Measurements from ENCODE around the gene SYNDIG1.

Gene SYNDIG1

DNA sequence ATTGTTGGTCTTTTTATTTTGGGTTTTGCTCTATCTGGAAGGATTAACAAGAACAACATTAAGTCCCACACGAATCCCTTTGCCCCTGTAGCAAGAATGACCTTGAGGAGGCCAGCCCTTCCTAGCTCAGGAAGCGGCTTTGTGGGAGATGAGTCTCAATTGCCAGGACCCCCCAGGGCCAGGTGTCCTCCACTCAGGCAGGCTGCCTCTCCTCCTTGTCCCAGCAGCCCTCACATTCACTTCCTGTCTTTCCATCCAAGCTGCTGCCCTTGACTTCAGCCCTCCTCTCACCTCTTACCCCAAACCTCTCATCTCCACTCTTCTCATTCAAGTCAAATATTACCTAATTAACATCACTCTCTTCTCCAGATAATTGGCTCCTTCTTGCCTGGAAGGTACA, 22.6 kb upstream of the SYNDIG1 start:
- in situ Hi-C loops (cut with MboI; ENCODE audit: low sequenced_read_pairs), result no loop called here

DNA sequence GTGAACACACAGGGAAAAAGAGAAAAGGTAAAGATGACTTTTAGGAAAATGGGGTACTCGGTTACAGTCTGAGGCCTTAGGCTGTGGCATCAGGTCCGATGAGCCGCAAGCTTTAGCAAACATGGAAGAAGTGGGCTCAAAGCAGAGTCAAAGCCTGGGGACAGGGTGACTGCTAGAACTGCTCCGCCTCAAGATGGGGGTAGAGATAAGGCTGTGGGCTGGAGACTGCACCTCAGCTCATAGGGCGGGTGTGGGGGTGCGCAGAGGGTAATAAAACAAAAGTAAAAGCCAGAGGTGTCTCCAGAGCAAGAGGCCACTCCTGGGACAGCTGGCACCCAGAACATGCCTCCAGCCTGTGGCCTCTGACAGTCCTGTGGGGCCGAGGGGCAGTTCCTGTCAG, 21.3 kb upstream of the SYNDIG1 start:
- in situ Hi-C loops (cut with MboI; ENCODE audit: low sequenced_read_pairs), result no loop called here

GRCh38 chr20:24449026-24449720, 20.3 kb upstream of the SYNDIG1 start:
- in situ Hi-C loops (cut with MboI; ENCODE audit: low sequenced_read_pairs), result no loop called here

DNA sequence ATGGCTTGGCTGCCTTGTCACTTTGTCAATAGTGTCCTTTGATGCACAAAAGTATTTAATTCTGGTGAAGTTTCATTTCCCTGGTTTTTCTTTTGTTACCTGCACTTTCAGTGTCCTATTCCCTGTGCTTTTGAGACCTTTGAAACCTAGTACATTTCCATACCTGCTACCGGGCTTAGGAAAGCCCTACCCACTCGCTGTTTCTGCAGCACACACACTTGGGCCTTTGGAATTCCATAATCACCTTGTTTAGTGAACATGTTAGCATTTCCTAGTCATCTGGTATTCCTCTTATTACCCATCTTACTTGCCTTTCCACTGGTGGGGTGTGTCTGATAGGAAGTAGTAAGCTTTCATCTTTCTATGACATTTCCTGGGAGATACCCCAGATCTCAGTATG, 19.3 kb upstream of the SYNDIG1 start:
- in situ Hi-C loops (cut with MboI; ENCODE audit: low sequenced_read_pairs), result no loop called here

DNA sequence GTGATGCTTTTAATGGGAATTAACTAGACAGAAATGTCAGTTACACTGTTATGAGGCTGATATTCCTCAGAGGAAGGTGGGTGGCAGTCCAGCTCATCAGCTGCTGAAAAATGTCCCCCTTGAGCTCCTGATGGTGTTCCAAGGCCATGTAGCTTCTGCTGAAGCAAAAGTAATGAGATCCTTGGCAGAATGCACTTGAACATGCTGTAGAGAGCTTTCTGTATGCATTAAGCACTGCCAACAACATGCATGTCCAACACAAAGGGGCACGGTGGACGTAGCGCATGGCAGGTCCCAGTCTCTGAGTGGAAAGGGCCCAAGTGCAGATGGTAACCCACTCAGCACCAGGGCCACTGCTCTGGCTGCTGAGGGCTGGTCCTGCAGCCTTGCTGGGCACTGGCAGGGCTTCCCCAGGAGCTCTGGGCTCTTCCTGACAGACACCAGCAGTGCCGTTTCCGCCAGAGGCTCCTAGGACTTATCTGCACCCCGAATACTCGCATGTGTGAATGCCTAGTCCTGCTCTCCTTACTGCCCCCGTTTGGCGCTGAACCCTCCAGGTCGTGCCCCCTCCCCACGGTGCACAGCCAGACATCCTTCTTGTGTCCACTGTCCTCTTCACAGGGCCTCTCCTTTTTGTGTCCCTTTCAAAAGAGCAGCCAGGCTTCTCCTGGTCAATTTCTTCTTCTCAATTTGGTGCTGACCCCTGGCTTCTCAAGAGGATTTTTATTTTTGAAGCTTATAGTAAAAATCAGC, 18.6 kb upstream of the SYNDIG1 start:
- in situ Hi-C loops (cut with MboI; ENCODE audit: low sequenced_read_pairs), result no loop called here

DNA sequence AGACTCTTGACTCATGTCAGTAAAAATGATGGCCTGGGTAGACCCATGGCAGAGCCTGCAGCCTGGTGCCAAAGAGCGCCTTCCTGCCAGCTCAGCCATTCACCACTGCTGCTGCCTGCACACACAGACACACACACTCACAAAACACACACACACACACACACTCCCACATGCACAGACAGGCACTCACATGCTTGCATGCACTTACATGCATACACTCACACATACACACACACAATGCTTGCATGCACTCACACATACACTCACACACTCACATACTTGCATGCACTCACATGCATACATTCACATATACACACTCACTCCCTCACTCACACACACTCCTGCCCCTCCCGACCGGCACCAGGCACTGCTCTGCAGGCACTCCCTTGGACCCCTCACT, 18.0 kb upstream of the SYNDIG1 start:
- in situ Hi-C loops (cut with MboI; ENCODE audit: low sequenced_read_pairs), result no loop called here

DNA sequence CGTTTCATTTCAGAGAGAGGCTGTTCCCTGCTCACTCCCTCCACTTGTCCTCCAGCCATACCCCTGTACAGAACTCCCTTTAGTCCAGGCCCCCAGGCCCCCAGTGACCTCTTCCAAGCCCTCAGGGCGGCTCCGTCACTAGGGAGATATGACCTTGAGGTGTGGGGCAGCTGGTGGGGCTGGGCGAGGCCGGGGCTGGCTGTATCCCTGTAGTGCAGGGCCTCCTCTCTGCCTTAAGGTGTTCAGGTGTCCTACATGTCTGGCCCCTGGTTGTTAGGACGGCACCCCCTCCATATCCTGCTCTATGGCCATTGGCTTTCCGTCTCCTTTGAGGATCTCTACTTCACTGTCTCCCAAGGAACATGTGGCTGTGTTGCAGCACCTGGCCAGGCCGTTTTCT, 17.4 kb upstream of the SYNDIG1 start:
- in situ Hi-C loops (cut with MboI; ENCODE audit: low sequenced_read_pairs), result no loop called here

GRCh38 chr20:24452498-24453127, 16.8 kb upstream of the SYNDIG1 start:
- in situ Hi-C loops (cut with MboI; ENCODE audit: low sequenced_read_pairs), result no loop called here

DNA sequence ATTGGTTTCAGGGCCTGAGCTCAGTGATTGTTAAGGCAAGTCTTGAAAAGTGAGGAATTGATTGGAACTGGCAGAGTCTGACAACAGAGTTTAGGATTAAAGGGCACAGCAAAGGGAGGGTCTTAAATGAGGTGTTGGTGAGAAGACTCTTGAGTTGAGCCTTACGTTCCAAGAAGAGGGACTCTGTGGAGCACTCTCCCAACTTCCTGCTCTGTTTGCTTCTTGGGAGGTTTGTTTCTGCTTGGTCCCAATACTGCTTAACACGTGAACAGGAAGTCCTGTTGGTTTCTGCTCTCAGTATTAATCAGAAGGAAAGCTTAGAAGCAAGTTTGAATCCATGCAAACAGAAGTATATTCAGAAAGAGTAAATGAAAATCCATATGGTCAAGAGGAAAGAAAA, 15.6 kb upstream of the SYNDIG1 start:
- in situ Hi-C loops (cut with MboI; ENCODE audit: low sequenced_read_pairs), result no loop called here

DNA sequence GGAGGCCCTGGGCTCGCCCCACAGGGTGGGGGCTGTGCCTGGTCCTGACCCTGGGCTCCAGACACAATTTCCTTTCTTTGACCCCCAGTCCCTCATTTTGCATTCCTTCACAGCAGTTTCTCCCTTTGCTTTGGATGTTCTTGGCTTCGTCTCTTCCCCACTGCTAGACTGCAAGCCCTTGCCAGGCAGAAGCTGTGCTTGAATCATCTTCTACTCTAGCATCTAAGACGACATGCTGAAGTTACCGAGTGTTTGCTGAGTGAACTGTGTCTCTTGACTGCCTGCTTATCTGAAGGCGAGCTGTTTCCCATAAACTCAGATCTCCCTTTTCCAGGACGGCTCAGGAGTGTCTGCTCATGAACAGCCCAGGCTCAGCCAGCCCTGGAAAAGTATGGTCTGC, 14.3 kb upstream of the SYNDIG1 start:
- in situ Hi-C loops (cut with MboI; ENCODE audit: low sequenced_read_pairs), result no loop called here

DNA sequence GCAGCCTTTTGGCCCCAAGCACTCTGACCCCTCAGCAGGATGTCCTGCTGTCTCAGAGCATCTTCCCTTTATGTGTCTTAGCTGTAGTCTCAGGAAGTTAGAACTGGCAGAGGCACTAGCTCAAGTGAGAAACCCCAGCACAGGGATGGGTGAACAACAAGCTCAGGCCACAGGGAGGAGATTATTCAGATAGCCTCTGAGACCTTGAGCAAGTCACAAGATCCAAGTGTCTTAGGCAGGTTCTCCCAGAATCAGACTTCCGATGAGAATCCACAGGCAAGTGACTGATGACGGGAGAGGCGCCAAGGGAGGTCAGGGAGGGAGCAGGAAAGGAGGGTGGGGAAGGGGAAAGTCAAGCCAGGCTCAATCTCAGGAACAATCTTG, 13.0 kb upstream of the SYNDIG1 start:
- in situ Hi-C loops (cut with MboI; ENCODE audit: low sequenced_read_pairs), result no loop called here

GRCh38 chr20:24458436-24458835, 11.0 kb upstream of the SYNDIG1 start:
- in situ Hi-C loops (cut with MboI; ENCODE audit: low sequenced_read_pairs), result no loop called here

DNA sequence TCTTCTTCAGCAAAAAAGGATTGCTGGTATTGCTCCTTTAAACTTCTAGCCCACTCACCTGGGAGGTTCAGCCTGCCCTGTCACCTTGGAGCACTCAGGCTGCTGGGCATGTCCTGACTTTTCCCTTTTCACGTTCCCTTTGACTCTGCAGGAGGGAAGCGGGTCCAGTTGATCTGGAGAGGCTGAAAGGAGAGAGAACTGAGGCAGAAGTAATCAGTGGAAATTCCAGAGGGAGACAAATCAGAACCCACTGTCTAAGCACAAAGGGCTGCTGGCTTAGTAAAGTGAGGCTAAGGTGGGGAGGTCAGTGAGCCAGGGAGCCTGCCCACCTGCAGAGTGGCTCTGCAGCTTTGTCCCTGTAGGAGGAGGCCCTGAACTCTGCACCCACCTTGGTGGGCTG, 9.7 kb upstream of the SYNDIG1 start:
- in situ Hi-C loops (cut with MboI; ENCODE audit: low sequenced_read_pairs), result no loop called here

DNA sequence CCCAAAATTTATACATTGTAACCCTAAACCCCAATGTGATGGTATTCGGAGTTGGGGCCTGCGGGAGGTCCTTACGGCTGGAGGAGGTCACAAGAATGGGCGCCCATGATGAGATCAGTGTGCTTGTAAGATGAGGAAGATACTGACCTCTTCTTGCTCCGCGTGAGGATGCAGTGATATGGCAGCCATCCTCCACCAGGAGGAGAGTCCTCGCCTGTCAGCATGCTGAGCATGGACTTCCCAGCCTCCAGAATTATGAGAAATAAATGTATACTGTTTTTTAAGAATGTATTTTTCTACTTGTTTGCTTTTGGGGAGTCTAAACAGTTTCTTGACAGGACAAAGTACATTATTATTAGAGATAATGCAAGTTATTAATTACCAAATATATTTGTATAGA, 8.7 kb upstream of the SYNDIG1 start:
- in situ Hi-C loops (cut with MboI; ENCODE audit: low sequenced_read_pairs), result no loop called here

DNA sequence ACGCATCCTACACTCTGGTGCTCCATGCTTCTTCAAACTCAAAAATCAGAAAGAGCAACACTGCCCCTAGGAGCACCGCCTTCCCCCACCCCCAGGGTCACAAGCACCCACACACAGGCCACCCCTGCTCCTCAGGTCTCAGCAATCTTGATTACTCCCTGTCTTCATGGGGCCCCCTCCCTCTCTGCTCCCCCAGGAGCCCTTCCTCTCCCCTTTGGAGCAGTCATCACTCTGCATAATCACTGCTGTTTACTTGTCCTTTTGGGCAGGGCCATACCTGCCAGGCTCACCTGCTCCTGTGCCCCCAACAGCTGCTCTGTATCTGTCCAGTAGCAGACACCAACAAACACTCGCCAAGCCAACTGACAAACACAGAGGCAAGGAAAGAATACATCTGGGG, 7.6 kb upstream of the SYNDIG1 start:
- in situ Hi-C loops (cut with MboI; ENCODE audit: low sequenced_read_pairs), result no loop called here

DNA sequence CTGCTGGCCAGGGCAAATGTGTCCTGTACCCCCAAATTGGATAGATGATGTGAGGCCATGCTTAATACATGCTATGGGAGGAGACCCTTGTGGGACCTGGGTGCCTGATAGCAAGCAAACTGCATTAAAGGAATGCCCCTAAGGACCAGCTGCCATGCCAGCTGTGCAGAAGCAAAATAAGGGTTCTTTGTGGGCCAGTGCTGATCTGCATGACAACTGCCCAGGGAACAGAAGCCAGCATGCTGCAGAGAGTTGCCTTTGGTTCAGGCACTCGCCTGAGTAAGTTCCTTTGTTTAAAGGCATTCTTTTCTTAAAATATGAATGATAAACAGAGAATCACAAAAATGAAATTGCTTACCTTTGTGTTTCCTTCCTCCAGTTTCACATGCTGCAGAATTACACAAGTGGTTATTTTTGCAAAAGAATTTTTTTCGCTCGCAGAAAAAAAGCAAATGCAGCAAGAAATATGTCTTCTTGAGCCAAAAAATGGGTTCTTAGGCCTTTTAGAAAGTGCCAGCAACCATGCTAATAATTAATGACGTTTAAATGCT, 6.9 kb upstream of the SYNDIG1 start:
- in situ Hi-C loops (cut with MboI; ENCODE audit: low sequenced_read_pairs), result no loop called here

GRCh38 chr20:24465159-24465558, 4.3 kb upstream of the SYNDIG1 start:
- in situ Hi-C loops (cut with MboI; ENCODE audit: low sequenced_read_pairs), result no loop called here

- in situ Hi-C loops (cut with MboI; ENCODE audit: low sequenced_read_pairs), result no loop called here
Observed at GRCh38 chr20:24465730-24466129, 3.7 kb upstream of the SYNDIG1 start.

- in situ Hi-C loops (cut with MboI; ENCODE audit: low sequenced_read_pairs), result no loop called here
Observed at GRCh38 chr20:24468401-24469115, 871 bp upstream of the SYNDIG1 start.

- in situ Hi-C loops (cut with MboI; ENCODE audit: low sequenced_read_pairs), result no loop called here
Observed at GRCh38 chr20:24469894-24470745, 691 bp downstream of the SYNDIG1 start.

Measured in HL-60/S4 treated with retinoic acid at 250 ng/mL for 4 days and 3 days (cell line).